Right kidney (tissue), 1 donor: Measurements from ENCODE around the gene TMX2.
"Not testable (repeated sequence)": the region's sequence is repeated elsewhere in the genome, so short reads cannot be mapped to it uniquely, and the experiment has no call there.

ENCODE experiments used
- DNase-seq: peaks from one replicate; pipeline ENCODE4 v3.0.0-alpha.2; 2016

Gene TMX2

GRCh38 chr11:57711414-57712255 is 758 bp upstream of the TMX2 start, which contains the start of gene MED19:
TSS of gene MED19 (minus strand) at chr11:57712215. CDS start at chr11:57712179, 36 bp downstream.
- DNase-seq = peak; percentile 86

DNA sequence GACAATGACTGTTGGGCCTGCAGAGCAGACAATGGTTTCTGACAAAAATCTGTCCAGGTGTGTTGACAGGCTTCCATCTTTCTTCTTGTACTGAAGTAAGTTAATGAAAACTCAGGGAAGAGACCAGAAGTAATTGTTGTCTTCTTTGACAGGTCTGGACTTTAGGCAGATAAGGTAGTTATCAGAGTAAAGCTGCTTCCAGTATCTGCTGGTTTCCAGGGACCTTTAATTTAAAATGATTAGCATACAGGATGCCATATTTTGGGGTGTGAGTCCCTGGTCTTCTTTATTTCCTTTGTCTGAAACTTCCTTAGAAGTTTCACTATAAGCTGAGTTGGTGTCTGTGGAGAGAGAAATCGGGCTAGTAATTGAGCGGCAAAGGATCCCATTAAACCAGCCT is 1.4 kb downstream of the TMX2 start:
- DNase-seq = no peak

- DNase-seq = not testable (repeated sequence)
Measured at GRCh38 chr11:57716726-57717125, 4.3 kb downstream of the TMX2 start.

DNA sequence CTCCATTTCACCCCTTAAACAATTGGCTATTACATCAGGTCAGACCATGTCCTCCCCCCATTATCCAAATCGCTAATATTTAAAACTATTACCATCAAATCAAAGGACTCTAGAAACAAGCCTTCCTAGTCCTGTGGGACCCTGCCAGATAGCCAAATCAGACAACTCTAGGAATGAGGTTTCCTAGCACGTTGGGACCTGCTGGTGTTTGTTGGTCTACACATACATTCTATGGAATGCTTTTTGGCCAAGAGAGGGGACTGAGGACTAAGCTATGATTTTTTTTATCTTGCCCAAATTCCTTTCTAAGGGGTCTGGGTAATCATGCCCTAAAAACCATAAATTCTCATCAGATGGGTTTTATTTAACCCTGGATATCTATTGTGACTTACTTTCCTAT is 14.8 kb downstream of the TMX2 start:
- DNase-seq = no peak

DNA sequence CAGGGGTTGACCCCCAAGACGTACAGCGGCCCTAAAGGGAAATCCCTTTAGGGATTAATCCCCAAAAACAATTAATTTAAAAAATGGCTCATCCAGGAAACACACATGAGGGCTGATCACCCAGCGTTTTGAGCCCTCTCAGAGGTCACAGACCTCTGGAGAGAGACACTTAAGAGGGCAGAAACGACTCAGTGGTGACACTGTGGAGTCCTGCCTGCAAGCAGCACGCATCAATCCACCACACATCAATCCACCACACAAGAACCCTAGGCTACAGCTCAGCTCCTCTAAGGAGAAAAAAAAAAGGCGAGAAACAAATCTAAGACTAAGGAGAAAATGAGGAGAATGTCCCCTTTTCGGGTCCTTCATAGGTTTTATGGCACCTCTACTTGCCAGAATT is 16.4 kb downstream of the TMX2 start:
- no peak for DNase-seq

GRCh38 chr11:57729479-57729878 is 17.1 kb downstream of the TMX2 start:
- no peak for DNase-seq

DNA sequence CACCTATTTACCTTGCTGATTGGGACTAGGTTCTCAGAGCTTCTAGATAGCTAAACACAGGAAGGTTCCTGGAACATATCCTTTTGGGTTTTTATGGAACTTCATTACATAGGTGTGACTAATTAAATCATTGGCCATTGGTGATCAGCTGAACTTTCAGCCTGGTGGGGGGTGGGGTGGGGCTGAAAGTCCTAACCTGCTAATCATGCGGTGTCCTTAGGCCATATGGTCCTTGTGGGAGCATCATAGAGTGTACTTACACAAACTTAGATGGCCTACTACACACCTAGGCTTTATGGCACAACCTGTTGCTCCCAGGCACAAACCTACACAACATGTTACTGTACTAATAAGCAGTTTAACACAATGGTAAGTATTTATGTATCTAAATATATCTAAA is 20.3 kb downstream of the TMX2 start:
- no peak for DNase-seq

DNA sequence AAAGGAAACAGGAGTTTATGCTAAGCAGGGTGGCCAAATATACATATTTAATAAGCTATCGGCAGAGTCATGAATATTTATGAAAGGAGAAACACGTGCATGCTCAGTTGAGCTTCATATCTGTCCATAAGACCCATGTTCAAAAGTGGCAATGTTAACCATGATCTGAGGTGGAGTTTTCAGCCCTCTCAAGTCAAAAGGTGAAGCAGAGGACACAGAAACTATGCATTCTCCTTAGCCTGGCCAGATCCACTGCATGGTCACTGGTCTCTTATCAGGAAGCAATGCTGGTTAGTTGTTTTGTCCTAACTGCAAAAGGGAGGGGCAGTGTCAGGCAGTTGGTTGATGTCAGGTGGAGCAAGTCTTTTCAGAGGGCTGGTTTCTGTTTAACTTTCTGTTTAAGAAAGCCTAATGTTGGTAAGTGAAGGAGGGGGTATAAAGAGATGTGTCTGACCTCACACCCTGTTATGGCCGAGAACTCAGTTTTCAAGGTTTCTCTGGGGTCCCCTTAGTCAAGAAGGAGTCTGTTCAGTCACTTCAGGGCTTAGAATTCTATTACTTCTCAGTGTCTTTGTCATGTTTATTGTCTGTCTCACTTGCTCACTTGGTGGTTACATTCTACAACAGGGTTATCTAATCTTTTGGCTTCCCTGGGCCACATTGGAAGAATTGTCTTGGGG is 23.4 kb downstream of the TMX2 start:
- no peak for DNase-seq

- DNase-seq = peak; percentile 85
Measured at GRCh38 chr11:57741132-57742086, 29.0 kb downstream of the TMX2 start, which contains the start of gene SELENOH. TSS of gene SELENOH (plus strand) at chr11:57741491. CDS start at chr11:57741596, 105 bp downstream.

DNA sequence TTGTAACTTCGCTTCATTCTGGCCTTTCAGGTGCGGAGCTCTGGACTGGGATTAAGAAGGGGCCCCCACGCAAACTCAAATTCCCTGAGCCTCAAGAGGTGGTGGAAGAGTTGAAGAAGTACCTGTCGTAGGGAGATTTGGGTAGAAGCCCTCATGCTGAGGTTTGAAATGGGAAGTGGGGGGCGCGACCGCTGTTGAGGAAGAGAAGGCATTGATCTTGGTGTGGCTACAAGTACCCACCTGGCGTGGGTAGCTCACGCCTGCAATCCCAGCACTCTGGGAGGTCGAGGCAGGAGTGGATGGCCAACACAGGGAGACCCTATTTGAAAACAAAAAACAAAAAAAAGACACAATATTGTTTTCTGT is 29.7 kb downstream of the TMX2 start:
- no peak for DNase-seq

DNA sequence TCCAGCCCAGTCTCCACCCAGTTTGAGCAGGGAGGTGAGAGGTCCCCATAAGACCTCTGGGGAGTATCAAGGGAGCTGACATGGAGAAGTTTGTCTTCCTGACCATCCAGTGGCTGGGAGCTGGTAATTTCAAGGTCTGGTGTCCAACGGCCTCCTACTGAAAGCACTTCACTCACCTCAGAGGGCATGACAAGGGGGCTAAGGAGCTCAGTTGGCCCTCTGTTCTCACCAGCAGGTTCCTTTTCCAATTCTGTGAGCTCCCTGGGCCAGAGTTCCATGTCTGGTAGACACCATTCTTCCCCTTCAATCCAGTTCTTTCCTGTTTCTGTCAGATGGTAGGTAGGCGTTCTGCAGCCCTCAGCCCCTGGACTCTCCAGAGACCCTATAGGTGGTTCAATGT is 32.0 kb downstream of the TMX2 start:
- no peak for DNase-seq

DNA sequence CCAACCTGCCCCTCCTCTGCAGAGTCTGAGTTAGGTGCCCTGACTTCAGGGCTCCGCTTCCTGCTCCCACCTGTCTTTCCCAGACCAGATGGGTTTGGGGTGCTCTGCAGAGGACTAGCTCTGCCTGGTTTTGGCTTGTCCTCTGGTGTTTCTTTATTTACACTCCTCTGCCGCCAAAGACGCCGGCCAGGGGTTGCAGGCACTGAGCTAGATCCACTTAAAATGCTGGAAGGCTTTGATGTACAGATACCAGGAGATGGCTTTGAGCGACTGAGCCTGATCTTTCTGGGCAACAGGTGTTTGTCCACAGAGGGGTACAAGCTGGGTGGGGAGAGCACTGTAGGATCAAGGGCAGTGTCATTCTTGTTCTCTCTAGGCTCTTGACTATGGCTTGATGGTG is 32.8 kb downstream of the TMX2 start:
- DNase-seq = no peak

DNA sequence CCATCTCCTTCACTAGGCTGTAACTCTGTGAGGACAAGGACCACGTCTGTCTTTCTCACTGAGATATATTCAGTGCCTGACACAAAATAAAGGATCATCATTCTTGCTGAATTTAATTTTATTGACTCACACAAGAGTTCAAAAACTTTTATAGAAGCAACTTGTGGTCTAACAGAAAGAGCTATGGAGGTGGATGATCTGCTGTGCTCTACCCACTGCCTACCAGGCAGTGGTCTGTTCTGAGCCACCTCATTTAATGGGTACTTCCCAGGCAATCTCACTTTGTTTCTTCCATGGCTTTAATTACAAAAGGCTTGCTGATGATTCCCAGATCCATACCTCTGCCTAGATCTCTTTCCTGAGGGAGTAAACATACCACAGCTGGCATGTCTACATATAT is 34.5 kb downstream of the TMX2 start:
- no peak for DNase-seq

DNA sequence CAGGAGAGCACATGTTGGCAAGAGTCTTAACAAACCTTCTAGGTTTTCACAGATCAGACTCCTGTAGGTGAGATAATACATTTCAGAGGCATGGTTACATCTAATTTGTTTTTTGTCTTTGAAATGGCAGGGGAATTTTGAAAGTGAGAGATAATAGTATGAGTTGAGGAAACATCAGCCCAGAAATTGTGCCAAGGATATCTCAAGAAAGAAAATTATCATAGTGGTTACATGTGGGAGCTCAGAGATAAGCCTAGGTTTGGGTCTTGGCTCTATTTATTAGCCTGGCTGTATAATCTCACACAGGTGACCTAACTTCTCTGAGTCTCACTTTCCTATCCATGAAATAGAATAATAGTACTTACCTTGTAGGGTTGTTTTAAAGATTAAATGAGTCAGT is 38.8 kb downstream of the TMX2 start:
- no peak for DNase-seq

DNA sequence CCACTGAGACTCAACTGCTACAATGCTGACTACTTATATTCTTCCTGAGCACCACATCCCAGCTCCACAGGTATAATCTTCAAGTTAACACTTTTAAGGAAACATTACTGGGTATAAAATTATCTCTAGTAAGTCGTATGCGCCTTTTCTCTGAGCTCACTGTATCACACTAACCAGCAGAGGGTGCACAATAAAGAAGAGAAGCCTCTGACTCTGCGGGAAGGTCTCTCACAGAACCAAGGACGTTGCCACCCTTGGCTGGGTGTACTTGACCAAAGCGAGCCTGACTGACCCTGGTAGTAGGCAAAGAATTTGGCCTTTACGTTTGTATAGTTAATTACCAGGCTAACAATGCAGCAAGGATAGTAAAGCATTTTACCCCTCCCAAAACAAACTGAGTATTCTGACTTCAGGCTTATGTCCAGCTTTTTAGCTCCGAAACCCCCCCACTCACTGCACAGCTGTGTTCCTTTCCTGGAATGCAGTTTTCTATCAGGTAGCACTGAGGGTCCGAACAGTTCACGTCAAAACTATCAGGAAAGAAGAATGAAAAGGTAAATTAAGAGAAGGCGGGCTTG is 39.4 kb downstream of the TMX2 start, which contains the start of gene BTBD18:
BTBD18 (minus strand) TSS at position 144 of the 578 bp plus-strand sequence. CDS start 631 bp downstream, outside the sequence.
- no peak for DNase-seq

DNA sequence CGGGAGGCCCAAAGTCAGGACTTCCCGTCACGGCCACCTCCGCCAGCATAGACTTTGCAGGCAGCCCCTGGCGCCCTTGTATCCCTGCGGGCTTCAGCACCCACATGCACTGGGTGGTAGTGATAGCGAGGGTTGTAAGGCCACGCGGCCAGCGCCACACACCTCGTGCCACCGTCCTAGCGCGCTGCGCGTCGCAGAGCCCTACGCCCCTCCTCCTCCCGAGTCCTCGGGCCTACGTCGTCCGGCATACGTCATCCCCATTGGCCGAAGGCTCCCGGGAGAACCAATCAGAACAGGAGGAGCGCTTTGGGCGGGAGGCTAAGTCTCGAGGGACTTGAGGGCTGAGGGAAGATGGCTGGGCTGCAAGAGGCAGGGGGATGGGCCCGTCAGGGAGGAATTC is 40.6 kb downstream of the TMX2 start:
- DNase-seq = no peak

DNA sequence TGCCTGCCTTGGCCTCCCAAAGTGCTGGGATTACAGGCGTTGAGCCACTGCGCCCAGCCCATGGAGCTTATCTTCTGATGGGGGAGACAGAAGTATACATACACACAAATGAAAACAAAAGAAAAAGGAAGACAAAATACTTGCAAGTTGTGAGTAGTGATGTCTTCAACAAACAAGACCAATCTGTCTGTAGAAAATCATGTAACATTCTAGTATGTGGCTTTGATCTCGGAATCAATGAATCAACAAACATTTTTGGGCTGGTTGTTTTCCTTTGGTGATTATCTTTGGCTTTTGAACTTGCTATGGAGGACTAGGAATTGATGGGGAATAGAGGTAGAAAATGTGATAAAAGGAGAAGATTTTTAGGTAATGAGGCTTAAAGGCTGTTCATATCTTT is 45.8 kb downstream of the TMX2 start:
- no peak for DNase-seq

DNA sequence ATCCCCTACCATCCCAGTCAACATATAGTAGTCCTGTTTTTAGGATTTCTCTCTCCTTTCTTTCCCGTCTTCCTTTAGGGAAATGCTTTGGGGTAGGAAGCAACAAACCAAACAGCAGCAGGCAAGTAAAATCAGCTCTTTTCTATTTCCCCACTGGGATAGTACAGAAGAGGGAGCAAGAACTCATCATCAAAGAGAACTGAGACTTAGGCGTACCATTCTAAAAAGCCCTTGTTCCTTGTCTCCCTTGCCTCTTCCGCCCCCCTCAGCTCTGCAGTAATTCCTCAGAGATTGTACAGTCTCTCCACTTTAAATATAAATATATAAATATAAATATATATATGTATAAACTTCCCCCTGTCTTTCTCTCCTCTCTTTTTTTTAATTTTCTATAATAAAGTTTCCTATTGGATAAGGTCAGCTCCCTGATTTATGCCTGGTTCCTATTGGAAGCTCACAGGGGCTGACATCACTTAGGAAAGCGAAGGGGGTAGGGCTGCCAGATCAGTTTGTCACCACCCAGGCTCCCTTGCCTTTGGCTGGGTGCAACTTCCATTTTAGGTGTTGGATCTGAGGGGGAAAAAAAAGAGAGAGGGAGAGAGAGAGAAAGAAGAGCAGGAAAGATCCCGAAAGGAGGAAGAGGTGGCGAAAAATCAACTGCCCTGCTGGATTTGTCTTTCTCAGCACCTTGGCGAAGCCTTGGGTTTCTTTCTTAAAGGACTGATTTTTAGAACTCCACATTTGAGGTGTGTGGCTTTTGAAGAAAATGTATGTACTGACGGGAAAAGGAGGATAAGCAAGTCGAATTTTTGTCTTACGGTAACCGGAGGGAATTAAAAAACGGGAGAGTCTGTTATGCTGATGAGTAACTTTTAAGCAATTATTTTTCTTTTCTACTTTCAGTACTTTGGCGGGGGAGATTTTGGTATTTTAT is 49.2 kb downstream of the TMX2 start, which contains the start of gene CTNND1:
CTNND1 (plus strand) TSS at position 502 of the 934 bp plus-strand sequence. CDS start 29,677 bp downstream, outside the sequence.
- DNase-seq = peak; percentile 92

- DNase-seq = peak; percentile 61
Measured at GRCh38 chr11:57762235-57762861, 50.0 kb downstream of the TMX2 start.

DNA sequence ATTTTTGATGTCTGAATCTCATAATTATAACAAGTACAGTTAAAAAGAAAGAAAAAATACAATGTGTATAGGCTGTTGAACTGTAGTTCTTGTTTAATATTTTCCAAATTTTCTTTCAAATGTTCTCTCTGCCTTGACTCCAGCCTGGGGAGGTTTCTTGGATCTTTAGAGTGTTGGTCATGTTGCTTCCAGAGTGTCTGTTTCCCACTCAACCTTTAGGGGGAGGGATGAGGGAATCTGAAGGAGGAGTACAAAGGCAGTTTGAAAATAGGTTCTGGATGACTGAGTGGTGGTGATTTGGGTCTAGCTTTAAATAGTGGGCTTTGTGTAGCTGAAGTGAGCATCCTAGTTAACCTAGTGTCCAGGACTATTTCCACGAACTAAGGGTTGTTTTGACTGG is 51.2 kb downstream of the TMX2 start:
- DNase-seq = peak; percentile 66
